KMS-11 (cell line): ENCODE results near the gene CHRNA3.

Source experiments
- H2AFZ ChIP-seq: fragments of 200-600 bp; sonication (generic); 2 replicates; pipeline ENCODE4 v1.6.1; 2016; ENCODE audit warnings: antibody characterized with exemption, mixed run types, low read depth
- H3K27ac ChIP-seq: fragments of 200-600 bp; sonication (generic); 2 replicates; pipeline ENCODE4 v1.6.1; 2016; ENCODE audit warnings: mild to moderate bottlenecking, mixed run types
- H3K27me3 ChIP-seq: fragments of 200-600 bp; sonication (generic); 2 replicates; pipeline ENCODE4 v1.6.1; 2017; ENCODE audit warnings: mild to moderate bottlenecking, low read depth, mixed run types, moderate library complexity; ENCODE audit not compliant: insufficient read depth
- H3K36me3 ChIP-seq: fragments of 200-600 bp; sonication (generic); 2 replicates; pipeline ENCODE4 v1.6.1; 2017; ENCODE audit warnings: mild to moderate bottlenecking, mixed run types; ENCODE audit not compliant: insufficient read depth
- H3K4me1 ChIP-seq: fragments of 200-600 bp; sonication (generic); 2 replicates; pipeline ENCODE4 v1.6.1; 2016; ENCODE audit warnings: mild to moderate bottlenecking, low read depth, mixed run types; ENCODE audit not compliant: poor library complexity, severe bottlenecking
- H3K4me2 ChIP-seq: fragments of 200-600 bp; sonication (generic); 2 replicates; pipeline ENCODE4 v1.7.0; 2016; ENCODE audit warnings: mild to moderate bottlenecking, mixed run types
- H3K4me3 ChIP-seq: fragments of 200-600 bp; sonication (generic); IDR thresholded peaks from 2 replicates; pipeline ENCODE4 v1.6.1; 2017; ENCODE audit warnings: low read depth, low read length, mixed read lengths; ENCODE audit not compliant: insufficient read depth
- H3K79me2 ChIP-seq: fragments of 200-600 bp; sonication (generic); 2 replicates; pipeline ENCODE4 v1.6.1; 2016; ENCODE audit warnings: low read depth, mixed run types; ENCODE audit not compliant: insufficient read depth
- H3K9ac ChIP-seq: fragments of 200-600 bp; sonication (generic); 2 replicates; pipeline ENCODE4 v1.6.1; 2016; ENCODE audit warnings: mild to moderate bottlenecking, mixed run types
- H4K20me1 ChIP-seq: fragments of 200-600 bp; sonication (generic); 2 replicates; pipeline ENCODE4 v1.6.1; 2016; ENCODE audit warnings: mild to moderate bottlenecking, mixed run types; ENCODE audit not compliant: insufficient read depth
- CTCF ChIP-seq: fragments of 200-600 bp; sonication (generic); conservative IDR thresholded peaks from 2 replicates; pipeline ENCODE4 v1.6.1; 2017; ENCODE audit warnings: low read depth, mild to moderate bottlenecking, antibody characterized with exemption, low read length, moderate library complexity, mixed read lengths

Gene CHRNA3

DNA sequence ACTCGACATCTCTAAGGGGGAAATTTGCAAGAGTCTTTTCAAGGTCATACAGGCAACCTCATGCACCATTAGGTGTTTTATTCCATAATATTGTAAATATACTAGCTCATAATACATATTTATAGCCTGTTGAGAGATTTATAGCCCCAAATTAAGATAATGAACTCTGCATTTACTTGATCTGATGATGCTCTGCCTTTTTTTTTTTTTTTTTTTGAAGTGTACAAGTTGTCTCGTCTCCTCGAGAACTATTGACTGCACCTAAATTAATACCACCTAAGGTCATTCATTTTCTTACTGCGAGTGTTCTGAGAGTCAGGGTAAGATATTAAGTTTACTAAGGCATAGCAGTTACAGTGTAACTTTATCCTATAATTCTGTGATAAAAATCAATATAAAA is 49.4 kb downstream of the CHRNA3 start:
- Histone ChIP-seq H3K9ac (no peak overlapping the region), H4K20me1 (peaks cover 16% of the 10 kb centered on the region), H3K27me3 (no peaks in the 10 kb centered on the region), H2AFZ (no peak overlapping the region), H3K36me3 (no peaks in the 10 kb centered on the region), H3K4me2 (peak overlapping the region; percentile 3; the same call in 1 of the 2 replicates), H3K4me1 (peaks cover 59% of the 10 kb centered on the region), H3K27ac (no peak overlapping the region), H3K4me3 (no peak overlapping the region), H3K79me2 (peaks cover 100% of the 10 kb centered on the region)
- TF ChIP-seq CTCF: no peak

DNA sequence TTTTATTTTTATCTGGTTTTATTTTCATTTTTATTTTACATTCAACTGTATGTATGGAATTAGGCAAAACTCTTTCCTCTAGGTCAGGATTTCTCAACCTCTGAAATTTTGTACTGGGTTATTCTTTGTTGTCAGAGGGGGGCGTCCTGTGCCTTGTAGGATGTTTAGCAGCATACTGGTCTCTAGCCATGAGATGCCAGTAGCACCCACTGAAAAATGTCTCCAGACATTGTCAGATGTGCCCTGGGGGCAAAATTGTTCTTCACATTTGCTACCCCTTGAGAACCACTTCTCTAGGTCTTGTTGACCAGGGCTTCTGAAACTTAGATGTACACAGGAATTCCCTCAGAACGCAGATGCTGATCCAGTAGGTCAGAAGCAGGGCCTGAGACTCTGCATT is 50.1 kb downstream of the CHRNA3 start:
- Histone ChIP-seq H3K36me3 (no peaks in the 10 kb centered on the region), H2AFZ (no peak overlapping the region), H3K27me3 (no peaks in the 10 kb centered on the region), H3K27ac (no peak overlapping the region; the same call in 1 of the 2 replicates), H3K4me1 (peaks cover 58% of the 10 kb centered on the region), H4K20me1 (peaks cover 15% of the 10 kb centered on the region), H3K79me2 (peaks cover 100% of the 10 kb centered on the region), H3K9ac (no peak overlapping the region), H3K4me3 (no peak overlapping the region), H3K4me2 (peak overlapping the region; percentile 3; the same call in 1 of the 2 replicates)
- no peak for TF ChIP-seq CTCF

- H3K36me3 ChIP-seq: no peaks in the 10 kb centered on the region
- H2AFZ ChIP-seq: no peak overlapping the region
- H3K4me1 ChIP-seq: peaks cover 62% of the 10 kb centered on the region
- no peak overlapping the region; the same call in 1 of the 2 replicates for H3K27ac ChIP-seq
- no peaks in the 10 kb centered on the region for H3K27me3 ChIP-seq
- TF ChIP-seq CTCF: no peak
- no peak overlapping the region for H3K9ac ChIP-seq
- H3K4me3 ChIP-seq: no peak overlapping the region
- H3K79me2 ChIP-seq: peaks cover 69% of the 10 kb centered on the region
- H4K20me1 ChIP-seq: peaks cover 12% of the 10 kb centered on the region
- peak overlapping the region; percentile 46 for H3K4me2 ChIP-seq
Observed at GRCh38 chr15:78567531-78567930, 53.3 kb downstream of the CHRNA3 start.

DNA sequence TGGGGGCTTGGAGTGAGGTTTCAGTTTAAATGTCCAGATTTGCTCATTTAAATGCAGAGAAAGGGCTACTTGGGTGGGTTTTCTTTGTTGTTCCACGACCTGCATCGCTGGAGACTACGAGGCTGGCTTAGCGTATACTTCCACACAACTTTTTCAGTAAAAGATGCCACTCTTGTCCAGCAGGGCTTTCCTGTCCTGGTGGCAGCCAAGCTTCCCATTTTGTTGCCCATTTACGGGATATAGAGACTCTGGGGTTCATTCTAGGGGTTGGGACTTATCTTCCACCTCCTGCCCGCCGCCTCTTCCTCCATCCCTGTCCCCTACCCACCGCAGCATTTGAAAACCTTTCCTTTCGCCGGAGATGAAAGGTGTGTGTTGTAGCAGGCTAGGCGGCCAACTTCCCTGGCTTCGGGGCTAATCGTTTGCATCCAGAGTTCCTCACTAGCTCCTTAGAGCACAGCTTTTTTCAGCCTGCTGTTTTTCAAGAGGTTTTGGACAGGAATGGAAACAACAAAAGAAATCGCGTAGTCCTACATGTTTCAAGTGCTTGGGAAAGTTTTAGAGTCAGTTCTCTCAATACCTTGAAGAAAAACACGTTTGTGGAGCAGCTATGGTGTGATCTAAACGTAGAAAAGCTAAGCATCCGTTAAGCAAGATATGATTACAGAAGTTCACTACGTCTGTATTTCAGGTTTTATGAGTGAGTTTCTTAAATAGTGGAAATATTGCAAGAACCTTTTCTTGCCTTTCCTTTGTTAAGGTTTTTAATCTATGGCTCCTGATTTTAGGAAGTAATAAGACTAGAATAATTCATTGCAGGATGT is 54.6 kb downstream of the CHRNA3 start:
- no peaks in the 10 kb centered on the region for H3K27me3 ChIP-seq
- peak overlapping the region; percentile 55 for H3K9ac ChIP-seq
- peak overlapping the region; percentile 53 for H3K27ac ChIP-seq
- no peak overlapping the region for H3K4me3 ChIP-seq
- H3K4me1 ChIP-seq: peaks cover 50% of the 10 kb centered on the region
- peak overlapping the region; percentile 88 for H2AFZ ChIP-seq
- no peaks in the 10 kb centered on the region for H3K36me3 ChIP-seq
- TF ChIP-seq CTCF: no peak
- peak overlapping the region; percentile 46 for H3K4me2 ChIP-seq
- H3K79me2 ChIP-seq: peaks cover 55% of the 10 kb centered on the region
- H4K20me1 ChIP-seq: peaks cover 7% of the 10 kb centered on the region
